ENCODE measurements around the gene PKP1. TPM values are rescaled to one million over a fixed set of nuclear protein-coding genes. Genes with fewer than 3 reads are reported as not detected.

PKP1 gene
- total and polyA plus RNA-seq, 9 donors: 3.3 to 40.4 (median 10.5) TPM

DNA sequence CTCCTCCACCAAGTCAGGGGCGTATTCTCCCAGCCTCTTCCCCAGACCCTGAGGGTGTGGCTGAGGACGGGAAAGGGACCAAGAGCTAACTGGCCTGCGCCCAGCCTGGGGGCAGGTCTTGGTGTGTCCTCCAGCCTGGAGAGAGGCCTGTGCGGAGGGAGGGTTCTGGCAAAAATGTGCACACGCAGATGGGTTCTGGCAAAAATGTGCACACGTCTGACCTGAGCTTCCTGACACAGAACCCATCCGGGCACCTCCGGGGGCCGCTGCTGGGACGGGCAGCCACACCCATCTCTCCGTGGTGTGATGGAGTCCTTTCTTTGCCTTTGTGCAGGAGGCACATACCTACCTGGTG, 23.1 kb upstream of the PKP1 start:
- Histone ChIP-seq H3K9me3 (replicated peaks; ENCODE audit: control insufficient read depth, low read depth, low read length) (no peaks in the 10 kb centered on the region), H3K36me3 (ENCODE audit: control insufficient read depth, insufficient read depth, low read length) (no peaks in the 10 kb centered on the region), H3K27ac (ENCODE audit: low read length) (no peak overlapping the region), H3K4me3 (ENCODE audit: low read length) (no peak overlapping the region), H3K27me3 (ENCODE audit: control insufficient read depth, insufficient read depth, low read length) (peaks cover 19% of the 10 kb centered on the region), H3K4me1 (ENCODE audit: control insufficient read depth, insufficient read depth, low read length) (peaks cover 34% of the 10 kb centered on the region)
- WGBS (ENCODE audit: insufficient coverage): 6% methylated on average over 7 of the region's 11 CpGs
- peak; percentile 74 for DNase-seq

DNA sequence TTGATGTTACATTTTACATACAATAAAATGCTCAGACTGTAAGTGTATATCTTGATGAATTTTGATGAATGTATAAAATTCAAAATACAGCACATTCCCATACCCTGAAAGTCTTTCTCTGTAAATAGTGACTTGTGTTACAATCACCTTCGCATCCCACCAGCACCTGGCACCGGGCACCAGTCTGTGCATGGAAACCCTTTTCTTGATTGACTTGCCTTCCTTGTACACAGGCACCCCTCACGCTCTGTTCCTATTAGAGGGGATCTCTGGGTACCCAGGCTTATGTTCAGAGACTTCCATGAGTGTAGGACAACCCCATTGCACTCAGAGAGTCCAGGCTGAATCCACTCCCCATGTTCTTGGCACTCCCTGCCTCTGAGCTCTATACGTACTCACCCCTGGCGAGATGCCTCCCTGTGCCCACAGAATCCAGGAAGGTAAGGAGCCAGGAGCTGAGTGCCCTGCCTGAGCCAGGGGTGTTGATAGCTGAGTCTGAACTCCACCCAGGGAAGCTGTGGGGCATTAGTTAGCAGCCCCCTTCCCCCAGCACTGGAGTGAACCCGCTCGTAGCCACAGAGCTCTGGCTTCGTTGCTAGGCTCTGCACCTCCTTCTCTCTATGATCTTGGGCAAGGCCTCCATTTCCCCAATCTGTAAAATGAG, 22.5 kb upstream of the PKP1 start:
- Histone ChIP-seq H3K9me3 (replicated peaks; ENCODE audit: control insufficient read depth, low read depth, low read length) (no peaks in the 10 kb centered on the region), H3K4me3 (ENCODE audit: low read length) (no peak overlapping the region), H3K36me3 (ENCODE audit: control insufficient read depth, insufficient read depth, low read length) (no peaks in the 10 kb centered on the region), H3K27me3 (ENCODE audit: control insufficient read depth, insufficient read depth, low read length) (peaks cover 19% of the 10 kb centered on the region), H3K27ac (ENCODE audit: low read length) (no peak overlapping the region), H3K4me1 (ENCODE audit: control insufficient read depth, insufficient read depth, low read length) (peaks cover 34% of the 10 kb centered on the region)
- WGBS (ENCODE audit: insufficient coverage): 88% methylated on average over 3 of the region's 8 CpGs
- DNase-seq: no peak

DNA sequence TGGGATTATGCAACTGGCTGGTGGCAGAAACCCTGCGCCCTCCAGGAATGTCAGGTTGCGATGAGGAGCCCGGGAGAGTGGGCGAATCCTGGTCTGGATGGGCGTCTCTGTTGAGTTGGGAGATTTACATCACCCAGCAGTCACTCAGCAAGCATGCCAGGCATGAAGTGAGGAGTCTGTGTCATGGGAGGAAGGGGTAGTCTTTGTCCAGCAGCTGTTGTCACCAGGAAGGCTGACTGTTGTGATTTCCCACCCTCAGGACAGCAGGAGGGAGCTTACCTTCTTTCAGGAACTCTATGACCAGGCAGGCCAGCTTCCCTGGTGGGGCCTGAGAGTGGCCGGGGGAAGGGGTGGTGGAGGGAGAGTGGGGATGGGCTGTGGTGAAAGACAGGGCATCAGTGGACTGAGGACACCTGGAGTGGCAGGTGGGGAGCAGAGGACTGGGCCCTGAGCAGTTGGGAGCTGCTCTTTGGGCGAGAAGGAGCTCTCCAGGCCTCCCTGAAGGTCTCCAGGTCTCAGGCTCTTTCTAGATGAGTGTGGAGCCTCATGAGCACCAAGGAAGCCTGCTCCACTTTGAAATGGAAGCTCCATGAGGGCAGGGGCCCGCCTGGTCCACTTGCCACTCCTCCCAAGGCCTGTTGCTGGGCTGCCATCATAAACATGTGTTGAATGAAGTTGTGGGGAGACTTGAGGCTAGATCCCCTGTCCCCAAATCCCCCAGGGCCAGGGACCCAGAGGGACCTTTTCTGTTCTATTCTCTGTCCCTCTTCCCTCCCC, 21.3 kb upstream of the PKP1 start:
- peaks cover 19% of the 10 kb centered on the region for H3K27me3 ChIP-seq (ENCODE audit: control insufficient read depth, insufficient read depth, low read length)
- 94% methylated on average over 7 of the region's 8 CpGs for WGBS (ENCODE audit: insufficient coverage)

DNA sequence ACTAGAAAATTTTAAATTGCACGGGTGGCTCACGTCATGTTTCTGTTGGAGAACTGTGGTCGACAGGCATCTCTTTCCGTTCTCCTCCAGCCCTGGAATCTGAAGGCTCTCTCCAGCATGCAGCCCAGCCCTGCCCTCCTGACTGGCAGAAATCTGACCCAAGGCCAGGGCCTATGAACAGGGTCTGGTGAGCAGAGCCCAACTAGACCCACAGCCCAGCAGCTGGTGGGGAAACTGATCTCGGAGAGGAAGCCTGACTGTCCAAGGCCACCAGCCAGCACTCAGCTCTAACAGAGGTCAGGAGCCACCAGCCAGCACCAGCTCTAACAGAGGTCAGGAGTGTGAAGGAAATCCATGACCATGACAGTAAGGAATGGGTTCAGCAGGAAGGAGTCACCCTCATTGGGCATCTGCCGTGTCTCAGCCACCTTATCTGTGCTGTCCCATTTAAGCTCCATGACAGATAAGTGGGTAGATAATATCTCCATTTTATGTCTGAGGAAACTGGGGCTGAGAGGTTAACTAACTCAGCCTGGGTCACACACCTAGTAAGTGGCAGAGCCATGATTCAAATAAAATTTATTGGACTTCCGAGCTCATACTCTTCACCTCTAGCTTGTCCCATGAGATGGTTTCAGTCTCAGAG, 20.2 kb upstream of the PKP1 start:
- H3K9me3 ChIP-seq (replicated peaks; ENCODE audit: control insufficient read depth, low read depth, low read length): no peaks in the 10 kb centered on the region
- no peaks in the 10 kb centered on the region for H3K36me3 ChIP-seq (ENCODE audit: control insufficient read depth, insufficient read depth, low read length)
- peaks cover 44% of the 10 kb centered on the region for H3K4me1 ChIP-seq (ENCODE audit: control insufficient read depth, insufficient read depth, low read length)
- 80% methylated on average over 5 of the region's 7 CpGs for WGBS (ENCODE audit: insufficient coverage)
- peaks cover 23% of the 10 kb centered on the region for H3K27me3 ChIP-seq (ENCODE audit: control insufficient read depth, insufficient read depth, low read length)
- no peak for DNase-seq
- no peak overlapping the region for H3K4me3 ChIP-seq (ENCODE audit: low read length)
- no peak overlapping the region for H3K27ac ChIP-seq (ENCODE audit: low read length)

More for the DNA sequence above, 21.3 kb upstream of the PKP1 start:
- no peak overlapping the region for H3K27ac ChIP-seq (ENCODE audit: low read length)
- H3K9me3 ChIP-seq (replicated peaks; ENCODE audit: control insufficient read depth, low read depth, low read length): no peaks in the 10 kb centered on the region
- no peak for DNase-seq
- no peak overlapping the region for H3K4me3 ChIP-seq (ENCODE audit: low read length)
- no peaks in the 10 kb centered on the region for H3K36me3 ChIP-seq (ENCODE audit: control insufficient read depth, insufficient read depth, low read length)
- H3K4me1 ChIP-seq (ENCODE audit: control insufficient read depth, insufficient read depth, low read length): peaks cover 37% of the 10 kb centered on the region

DNA sequence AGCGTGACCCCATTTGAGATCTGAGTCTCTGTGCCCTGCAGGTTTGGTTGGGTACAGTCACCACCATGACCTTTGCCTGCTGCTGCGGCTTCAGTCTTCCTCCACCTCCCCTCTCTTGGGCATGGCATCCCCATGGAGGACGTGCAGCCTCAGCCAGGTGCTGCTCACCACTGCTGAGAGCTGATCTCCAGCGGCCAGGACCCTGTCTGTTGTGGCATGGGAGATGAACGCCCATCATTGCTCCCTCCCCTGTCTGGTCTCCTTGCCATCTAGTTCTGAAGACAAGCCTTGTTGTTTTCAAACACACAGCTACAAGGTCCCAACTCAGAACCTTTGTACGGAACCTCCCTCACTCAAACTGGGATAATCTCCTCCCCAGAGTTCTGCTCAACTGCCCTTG, 19.2 kb upstream of the PKP1 start:
- WGBS (ENCODE audit: insufficient coverage): 86% methylated on average over 5 of the region's 6 CpGs
- DNase-seq: no peak
- Histone ChIP-seq H3K27me3 (ENCODE audit: control insufficient read depth, insufficient read depth, low read length) (peaks cover 20% of the 10 kb centered on the region), H3K9me3 (replicated peaks; ENCODE audit: control insufficient read depth, low read depth, low read length) (no peaks in the 10 kb centered on the region), H3K36me3 (ENCODE audit: control insufficient read depth, insufficient read depth, low read length) (no peaks in the 10 kb centered on the region), H3K27ac (ENCODE audit: low read length) (no peak overlapping the region), H3K4me1 (ENCODE audit: control insufficient read depth, insufficient read depth, low read length) (peaks cover 54% of the 10 kb centered on the region), H3K4me3 (ENCODE audit: low read length) (no peak overlapping the region)

DNA sequence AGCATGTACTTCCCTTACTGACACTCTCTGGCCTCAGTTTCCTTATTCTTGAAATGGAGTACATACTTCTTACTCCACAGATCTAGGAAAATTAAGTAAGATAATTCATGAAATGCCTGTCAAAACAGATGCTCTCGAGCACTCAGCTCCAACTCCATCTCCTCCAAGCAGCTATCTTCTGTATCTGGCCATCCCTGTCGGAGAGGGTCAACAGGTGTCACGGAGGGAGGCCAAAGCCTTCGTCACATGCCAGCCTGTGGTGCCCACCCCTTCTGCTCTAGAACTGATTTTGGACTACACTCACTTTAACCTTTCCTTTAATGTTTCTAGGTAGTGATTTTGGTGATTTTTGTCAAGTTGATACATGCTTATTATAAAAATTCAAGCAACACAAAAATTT, 18.8 kb upstream of the PKP1 start:
- H3K27me3 ChIP-seq (ENCODE audit: control insufficient read depth, insufficient read depth, low read length): peaks cover 17% of the 10 kb centered on the region
- no CpG with 5 or more reads among the region's 4 CpGs for WGBS (ENCODE audit: insufficient coverage)
- peaks cover 58% of the 10 kb centered on the region for H3K4me1 ChIP-seq (ENCODE audit: control insufficient read depth, insufficient read depth, low read length)
- DNase-seq: no peak
- no peak overlapping the region for H3K27ac ChIP-seq (ENCODE audit: low read length)
- no peak overlapping the region for H3K4me3 ChIP-seq (ENCODE audit: low read length)
- no peaks in the 10 kb centered on the region for H3K9me3 ChIP-seq (replicated peaks; ENCODE audit: control insufficient read depth, low read depth, low read length)
- no peaks in the 10 kb centered on the region for H3K36me3 ChIP-seq (ENCODE audit: control insufficient read depth, insufficient read depth, low read length)

DNA sequence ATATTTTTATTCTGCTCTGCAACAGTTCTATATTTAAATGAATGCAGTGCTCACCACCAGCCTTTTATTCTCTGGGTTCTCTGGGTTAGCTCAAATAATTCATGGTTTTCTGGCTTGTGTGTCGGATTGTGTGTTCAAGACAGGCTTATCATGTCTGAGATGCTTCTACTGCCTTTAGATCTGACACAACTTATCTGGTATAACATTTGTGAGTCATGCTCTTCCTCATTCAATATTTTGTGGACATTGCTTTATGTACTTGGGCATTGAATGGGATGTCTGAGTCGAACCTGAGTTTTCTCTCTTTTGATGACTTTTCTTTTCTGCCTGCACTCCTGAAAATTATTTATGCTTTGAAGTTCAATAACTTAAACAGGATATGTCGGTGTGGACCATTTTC, 17.6 kb upstream of the PKP1 start:
- no peak for DNase-seq
- Histone ChIP-seq H3K4me1 (ENCODE audit: control insufficient read depth, insufficient read depth, low read length) (peaks cover 52% of the 10 kb centered on the region), H3K36me3 (ENCODE audit: control insufficient read depth, insufficient read depth, low read length) (no peaks in the 10 kb centered on the region), H3K27ac (ENCODE audit: low read length) (no peak overlapping the region), H3K4me3 (ENCODE audit: low read length) (no peak overlapping the region), H3K9me3 (replicated peaks; ENCODE audit: control insufficient read depth, low read depth, low read length) (no peaks in the 10 kb centered on the region), H3K27me3 (ENCODE audit: control insufficient read depth, insufficient read depth, low read length) (peaks cover 17% of the 10 kb centered on the region)
- 100% methylated on average over 1 of the region's 3 CpGs for WGBS (ENCODE audit: insufficient coverage)

DNA sequence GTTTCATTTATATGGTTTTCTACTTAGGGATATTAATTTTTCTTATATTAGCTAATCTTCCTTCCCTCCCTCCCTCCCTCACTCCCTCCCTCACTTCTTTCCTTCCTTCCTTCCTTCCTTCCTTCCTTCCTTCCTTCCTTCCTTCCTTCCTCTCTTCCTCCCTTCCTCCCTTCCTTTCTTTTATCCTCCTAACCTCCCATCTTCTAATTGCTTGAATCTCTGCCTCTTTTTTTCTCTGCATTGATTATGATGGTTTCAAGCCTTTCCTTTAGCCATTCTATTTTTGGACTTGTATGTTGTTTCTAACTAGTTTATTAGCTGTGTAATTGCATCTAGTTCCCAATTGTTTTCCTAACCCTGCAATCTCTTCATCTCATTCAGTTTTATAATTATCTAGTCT, 17.0 kb upstream of the PKP1 start:
- no peak for DNase-seq
- H3K4me1 ChIP-seq (ENCODE audit: control insufficient read depth, insufficient read depth, low read length): peaks cover 48% of the 10 kb centered on the region
- H3K4me3 ChIP-seq (ENCODE audit: low read length): no peak overlapping the region
- H3K9me3 ChIP-seq (replicated peaks; ENCODE audit: control insufficient read depth, low read depth, low read length): no peaks in the 10 kb centered on the region
- no peaks in the 10 kb centered on the region for H3K36me3 ChIP-seq (ENCODE audit: control insufficient read depth, insufficient read depth, low read length)
- peaks cover 16% of the 10 kb centered on the region for H3K27me3 ChIP-seq (ENCODE audit: control insufficient read depth, insufficient read depth, low read length)
- H3K27ac ChIP-seq (ENCODE audit: low read length): no peak overlapping the region

DNA sequence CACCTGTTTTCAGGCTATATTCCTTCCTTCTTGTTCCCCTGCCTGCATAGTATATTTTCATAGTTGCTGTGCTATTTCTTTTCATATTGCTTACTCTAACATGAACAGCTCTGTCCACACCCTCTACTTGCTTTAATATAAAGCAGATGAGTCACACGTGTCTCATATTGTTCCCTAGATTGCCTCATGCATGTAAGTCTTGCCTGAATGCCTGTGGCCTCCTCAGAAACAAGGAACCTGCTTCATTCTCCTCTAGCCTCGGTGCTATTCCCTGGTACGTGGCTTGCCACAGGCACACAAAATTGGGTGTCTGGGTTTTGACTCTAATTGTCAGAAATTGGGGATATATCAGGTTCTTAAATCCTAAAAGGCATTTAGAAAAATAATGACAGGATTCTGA, 16.5 kb upstream of the PKP1 start:
- peak; percentile 86 for DNase-seq
- WGBS (ENCODE audit: insufficient coverage): 0% methylated on average over 1 of the region's 3 CpGs
- H3K27me3 ChIP-seq (ENCODE audit: control insufficient read depth, insufficient read depth, low read length): peaks cover 16% of the 10 kb centered on the region

DNA sequence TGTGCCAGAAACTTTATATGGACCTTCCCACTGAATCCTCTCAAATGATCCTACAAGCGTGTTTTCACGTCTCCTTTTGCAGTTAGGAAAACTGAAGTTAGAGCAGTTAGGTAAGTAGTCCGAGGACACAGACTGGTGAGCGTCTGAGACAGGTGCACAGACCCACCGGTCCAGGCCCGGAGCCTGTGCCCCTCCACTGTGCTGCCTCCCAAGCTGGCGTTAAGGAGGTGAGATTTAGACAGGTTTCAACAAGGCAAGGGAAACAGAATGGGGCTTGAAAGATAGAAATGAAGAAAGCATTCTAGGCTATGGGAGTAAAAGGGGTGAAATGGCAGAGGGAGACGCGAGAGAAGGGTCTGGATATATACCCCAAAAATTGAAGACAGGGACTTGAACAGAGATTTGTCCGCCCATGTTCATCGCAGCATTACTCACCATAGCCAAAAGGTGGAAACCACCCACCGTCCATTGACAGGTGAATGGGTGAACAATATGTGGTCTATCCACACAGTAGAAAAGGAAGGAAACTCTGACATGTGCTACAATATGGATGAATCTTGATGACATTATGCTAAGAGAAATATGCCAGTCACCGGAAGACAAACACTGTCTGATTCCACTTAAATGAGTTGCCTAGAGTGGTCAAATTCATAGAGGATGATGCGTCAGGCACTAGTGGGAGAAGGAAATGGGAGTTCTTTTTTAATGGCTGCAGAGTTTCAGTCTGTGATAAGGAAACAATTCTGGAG, 15.7 kb upstream of the PKP1 start:
- Histone ChIP-seq H3K27me3 (ENCODE audit: control insufficient read depth, insufficient read depth, low read length) (peaks cover 16% of the 10 kb centered on the region), H3K27ac (ENCODE audit: low read length) (no peak overlapping the region), H3K4me1 (ENCODE audit: control insufficient read depth, insufficient read depth, low read length) (peaks cover 39% of the 10 kb centered on the region), H3K4me3 (ENCODE audit: low read length) (no peak overlapping the region), H3K9me3 (replicated peaks; ENCODE audit: control insufficient read depth, low read depth, low read length) (no peaks in the 10 kb centered on the region), H3K36me3 (ENCODE audit: control insufficient read depth, insufficient read depth, low read length) (no peaks in the 10 kb centered on the region)
- DNase-seq: no peak
- 82% methylated on average over 9 of the region's 14 CpGs for WGBS (ENCODE audit: insufficient coverage)

More for the DNA sequence above, 16.5 kb upstream of the PKP1 start:
- no peak overlapping the region for H3K4me3 ChIP-seq (ENCODE audit: low read length)
- H3K27ac ChIP-seq (ENCODE audit: low read length): peak overlapping the region; percentile 6
- H3K9me3 ChIP-seq (replicated peaks; ENCODE audit: control insufficient read depth, low read depth, low read length): no peaks in the 10 kb centered on the region
- H3K36me3 ChIP-seq (ENCODE audit: control insufficient read depth, insufficient read depth, low read length): no peaks in the 10 kb centered on the region
- peaks cover 45% of the 10 kb centered on the region for H3K4me1 ChIP-seq (ENCODE audit: control insufficient read depth, insufficient read depth, low read length)

All from muscle of leg (tissue), 11 donors.